OCI-LY1 (cell line): ENCODE data around the gene TAS1R2.

ENCODE experiments used
- EZH2 ChIP-seq: fragments of 200-600 bp; sonication (generic), shearing (Covaris generic); IDR thresholded peaks from 2 replicates; pipeline ENCODE4 v1.8.0; 2017; ENCODE audit warnings: borderline replicate concordance, mixed run types, mild to moderate bottlenecking, antibody characterized with exemption, low read length, moderate library complexity, mixed read lengths
- TF ChIP-seq, protein P1 (sequence below): fragments of 200-600 bp; sonication (generic), shearing (Covaris generic); IDR thresholded peaks from 2 replicates; pipeline ENCODE4 v1.5.1; 2017; ENCODE audit warnings: mild to moderate bottlenecking, antibody characterized with exemption, low read length, moderate library complexity, mixed read lengths

- TF ChIP-seq, protein P1, sequence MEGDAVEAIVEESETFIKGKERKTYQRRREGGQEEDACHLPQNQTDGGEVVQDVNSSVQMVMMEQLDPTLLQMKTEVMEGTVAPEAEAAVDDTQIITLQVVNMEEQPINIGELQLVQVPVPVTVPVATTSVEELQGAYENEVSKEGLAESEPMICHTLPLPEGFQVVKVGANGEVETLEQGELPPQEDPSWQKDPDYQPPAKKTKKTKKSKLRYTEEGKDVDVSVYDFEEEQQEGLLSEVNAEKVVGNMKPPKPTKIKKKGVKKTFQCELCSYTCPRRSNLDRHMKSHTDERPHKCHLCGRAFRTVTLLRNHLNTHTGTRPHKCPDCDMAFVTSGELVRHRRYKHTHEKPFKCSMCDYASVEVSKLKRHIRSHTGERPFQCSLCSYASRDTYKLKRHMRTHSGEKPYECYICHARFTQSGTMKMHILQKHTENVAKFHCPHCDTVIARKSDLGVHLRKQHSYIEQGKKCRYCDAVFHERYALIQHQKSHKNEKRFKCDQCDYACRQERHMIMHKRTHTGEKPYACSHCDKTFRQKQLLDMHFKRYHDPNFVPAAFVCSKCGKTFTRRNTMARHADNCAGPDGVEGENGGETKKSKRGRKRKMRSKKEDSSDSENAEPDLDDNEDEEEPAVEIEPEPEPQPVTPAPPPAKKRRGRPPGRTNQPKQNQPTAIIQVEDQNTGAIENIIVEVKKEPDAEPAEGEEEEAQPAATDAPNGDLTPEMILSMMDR, result no peak
- TF ChIP-seq EZH2, result no peak
These were observed 36.0 kb downstream of the TAS1R2 start for GRCh38 chr1:18823438-18823837.
